Prostate gland (tissue), 2 donors: ENCODE results near the gene ZNF488. TPM values are rescaled to one million over a fixed set of nuclear protein-coding genes. Genes with fewer than 3 reads are reported as not detected.
"Not testable (repeated sequence)": the region's sequence is repeated elsewhere in the genome, so short reads cannot be mapped to it uniquely, and the experiment has no call there.

Source experiments
- DNase-seq: peaks from one replicate; pipeline ENCODE4 v3.0.0-alpha.2; 2019; ENCODE audit warnings: low spot score
- H3K27ac ChIP-seq, 2 donors: fragments of 200-600 bp; sonication (generic); 2 replicates each; pipeline ENCODE4 v1.5.1; 2017 to 2019
- H3K27me3 ChIP-seq: fragments of 200-600 bp; sonication (generic); replicated peaks from 2 replicates; pipeline ENCODE4 v1.5.1; 2019; ENCODE audit not compliant: insufficient read depth
- H3K36me3 ChIP-seq, 2 donors: fragments of 200-600 bp; sonication (generic); 1 replicate in 1 of 2; 2 replicates in 1 of 2; pipeline versions ENCODE4 v1.5.1 to v1.8.1; 2017 to 2019
- H3K4me1 ChIP-seq: fragments of 200-600 bp; sonication (generic); replicated peaks from 2 replicates; pipeline ENCODE4 v1.5.1; 2019
- H3K4me3 ChIP-seq, 2 donors: fragments of 200-600 bp; sonication (generic); 2 replicates each; pipeline ENCODE4 v1.5.1; 2017 to 2019
- H3K9me3 ChIP-seq: fragments of 200-600 bp; sonication (generic); 2 replicates; pipeline ENCODE4 v1.5.1; 2017
- CTCF ChIP-seq, 4 experiments: fragments of 200-600 bp in 2 of 4; fragments of 450-650 bp in 2 of 4; sonication (generic) in 2 of 4; IDR thresholded peaks; 1 replicate in 3 of 4; 2 replicates in 1 of 4; pipeline ENCODE4 v1.5.1; 2016 to 2019; ENCODE audit warnings: antibody characterized with exemption in 4 of 4, mild to moderate bottlenecking in 2 of 4, moderate library complexity in 2 of 4
- POLR2A ChIP-seq: fragments of 450-650 bp; IDR thresholded peaks from one replicate; pipeline ENCODE4 v1.6.1; 2016; ENCODE audit warnings: antibody characterized with exemption, mild to moderate bottlenecking
- POLR2AphosphoS5 ChIP-seq: sonication (generic); formaldehyde crosslinking; IDR thresholded peaks from one replicate; pipeline ENCODE4 v1.6.1; 2017; ENCODE audit warnings: antibody characterized with exemption
- WGBS: methylation state at CpG from one replicate; pipeline ENCODE4 v1.1.5; 2018; 5-methylcytosine and 5-hydroxymethylcytosine counted together
- intact Hi-C: fragments of 100-400 bp; cut with DNase I; formaldehyde crosslinking; loops from one replicate; pipeline ENCODE4 v1.14.2; 2022
- total RNA-seq, 2 donors: library from RNA; depleted of rRNA; stranded (reverse); fragments of >200 nt; gene quantifications; one replicate each; pipeline ENCODE4 v1.1.0, GENCODE V29; 2016

ZNF488 gene
- total RNA-seq, 2 donors from 2014 or later: 1.5 to 1.9 TPM

- no peak for DNase-seq
- intact Hi-C loops: no loop called here
These were observed 13.2 kb upstream of the ZNF488 start for GRCh38 chr10:47397256-47397655.

DNA sequence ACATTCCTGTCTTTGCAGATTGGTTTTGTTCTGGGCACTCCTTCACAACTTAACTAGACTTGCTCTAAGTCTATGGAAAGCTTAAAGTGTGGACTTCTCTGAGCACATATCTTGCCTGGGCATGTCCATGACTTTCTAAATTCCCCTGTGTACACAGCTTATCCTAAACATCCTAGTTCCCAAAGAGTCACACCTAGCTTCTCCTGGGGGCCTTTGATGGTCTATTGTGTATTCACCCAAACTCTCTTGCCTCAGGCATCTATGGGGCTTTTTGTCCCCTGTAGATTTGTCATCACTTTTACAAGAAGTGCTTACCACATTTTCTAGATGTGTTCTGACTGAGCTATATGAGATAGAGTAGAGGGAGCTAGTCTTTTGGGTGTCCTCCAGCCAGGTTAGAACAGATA, 12.2 kb upstream of the ZNF488 start:
- H3K4me1 ChIP-seq: no peaks in the 10 kb centered on the region
- no peak for TF ChIP-seq POLR2A
- TF ChIP-seq CTCF (IDR thresholded peaks at IDR 0.05): no peak
- TF ChIP-seq POLR2AphosphoS5: peak; percentile 28
- no peaks in the 10 kb centered on the region for H3K9me3 ChIP-seq
- H3K36me3 ChIP-seq: no peaks in the 10 kb centered on the region
- H3K27me3 ChIP-seq: no peaks in the 10 kb centered on the region
- H3K27ac ChIP-seq: peak overlapping the region in 1 of 2 donors; percentile 41
- H3K4me3 ChIP-seq: no peak overlapping the region
- DNase-seq: peak; percentile 47
- intact Hi-C loops: no loop called here

More at GRCh38 chr10:47397256-47397655, 13.2 kb upstream of the ZNF488 start:
- no peaks in the 10 kb centered on the region for H3K9me3 ChIP-seq
- H3K27ac ChIP-seq: peak overlapping the region in 1 of 2 donors; percentile 41
- no peaks in the 10 kb centered on the region for H3K27me3 ChIP-seq
- no peaks in the 10 kb centered on the region for H3K4me1 ChIP-seq
- WGBS: 48% methylated on average over 6 of the region's 6 CpGs
- H3K36me3 ChIP-seq: no peaks in the 10 kb centered on the region
- TF ChIP-seq CTCF (IDR thresholded peaks at IDR 0.05) (no peak), POLR2AphosphoS5 (no peak), POLR2A (no peak)
- H3K4me3 ChIP-seq: no peak overlapping the region

DNA sequence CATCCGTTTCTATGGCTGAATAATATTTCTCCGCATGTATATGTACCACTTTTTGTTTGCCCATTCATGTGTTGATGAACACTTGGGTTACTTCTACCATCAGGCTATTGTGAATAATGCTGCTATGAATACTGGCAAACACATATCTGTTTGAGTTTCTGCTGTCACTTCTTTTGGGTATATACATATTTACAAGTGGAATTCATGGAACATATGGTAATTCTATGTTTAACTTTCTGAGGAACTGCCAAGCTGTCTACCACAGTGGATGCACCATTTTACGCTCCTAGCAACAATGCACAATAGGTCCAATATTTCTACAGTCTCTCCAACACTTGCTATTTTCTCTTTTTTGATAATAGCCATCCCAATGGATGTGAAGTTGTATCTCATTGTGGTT, 5.5 kb upstream of the ZNF488 start:
- H3K27ac ChIP-seq: no peak overlapping the region
- DNase-seq: no peak
- TF ChIP-seq POLR2A: no peak
- TF ChIP-seq CTCF (IDR thresholded peaks at IDR 0.05): no peak
- no peak for TF ChIP-seq POLR2AphosphoS5
- no peaks in the 10 kb centered on the region for H3K4me1 ChIP-seq
- H3K9me3 ChIP-seq: no peaks in the 10 kb centered on the region
- WGBS: 91% methylated on average over 3 of the region's 3 CpGs
- no peak overlapping the region for H3K4me3 ChIP-seq
- H3K27me3 ChIP-seq: no peaks in the 10 kb centered on the region
- intact Hi-C loops: no loop called here
- H3K36me3 ChIP-seq: no peaks in the 10 kb centered on the region

DNA sequence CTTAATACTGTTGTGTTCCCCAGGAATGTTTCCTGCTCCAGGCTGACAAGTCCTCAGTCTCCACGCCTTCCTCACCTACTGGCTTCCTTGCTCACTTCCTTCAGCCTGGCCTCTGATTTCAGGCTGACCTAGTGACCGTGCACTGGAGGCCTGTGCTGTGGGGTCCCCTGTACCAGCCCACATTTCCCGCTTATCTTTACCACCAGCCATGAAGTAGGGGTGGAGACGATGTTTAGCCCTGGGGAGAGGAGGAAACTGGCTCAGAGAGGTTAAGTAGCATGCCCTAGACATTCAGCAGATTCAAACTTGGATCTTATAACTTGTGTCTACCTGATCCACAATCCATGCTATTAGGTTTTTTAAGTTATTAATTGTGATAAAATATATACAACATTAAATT, 4.8 kb upstream of the ZNF488 start:
- Histone ChIP-seq H3K27me3 (no peaks in the 10 kb centered on the region), H3K4me3 (no peak overlapping the region), H3K4me1 (no peaks in the 10 kb centered on the region), H3K9me3 (no peaks in the 10 kb centered on the region), H3K36me3 (no peaks in the 10 kb centered on the region), H3K27ac (no peak overlapping the region)
- 98% methylated on average over 4 of the region's 4 CpGs for WGBS
- TF ChIP-seq POLR2A: no peak
- intact Hi-C loops: no loop called here
- no peak for DNase-seq

DNA sequence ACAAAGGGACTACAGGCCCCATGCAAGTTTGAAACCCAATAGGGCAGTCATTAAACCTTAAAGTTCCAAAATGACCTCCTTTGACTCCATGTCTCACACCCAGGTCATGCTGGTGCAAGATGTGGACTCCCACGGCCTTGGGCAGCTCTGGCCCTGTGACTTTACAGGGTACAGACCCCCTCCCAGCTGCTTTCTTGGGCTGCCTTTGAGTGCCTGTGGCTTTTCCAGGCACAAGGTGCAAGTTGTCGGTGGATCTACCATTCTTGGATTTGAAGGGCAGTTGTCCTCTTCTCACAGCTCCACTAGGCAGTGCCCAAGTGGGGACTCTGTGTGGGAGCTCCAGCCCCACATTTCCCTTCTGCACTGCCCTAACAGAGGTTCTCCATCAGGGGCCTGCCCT, 2.0 kb upstream of the ZNF488 start:
- DNase-seq, H3K36me3 ChIP-seq, H3K27ac ChIP-seq, H3K4me3 ChIP-seq, H3K4me1 ChIP-seq, H3K9me3 ChIP-seq, intact Hi-C loops, H3K27me3 ChIP-seq: not testable (repeated sequence)
- 92% methylated on average over 2 of the region's 2 CpGs for WGBS

DNA sequence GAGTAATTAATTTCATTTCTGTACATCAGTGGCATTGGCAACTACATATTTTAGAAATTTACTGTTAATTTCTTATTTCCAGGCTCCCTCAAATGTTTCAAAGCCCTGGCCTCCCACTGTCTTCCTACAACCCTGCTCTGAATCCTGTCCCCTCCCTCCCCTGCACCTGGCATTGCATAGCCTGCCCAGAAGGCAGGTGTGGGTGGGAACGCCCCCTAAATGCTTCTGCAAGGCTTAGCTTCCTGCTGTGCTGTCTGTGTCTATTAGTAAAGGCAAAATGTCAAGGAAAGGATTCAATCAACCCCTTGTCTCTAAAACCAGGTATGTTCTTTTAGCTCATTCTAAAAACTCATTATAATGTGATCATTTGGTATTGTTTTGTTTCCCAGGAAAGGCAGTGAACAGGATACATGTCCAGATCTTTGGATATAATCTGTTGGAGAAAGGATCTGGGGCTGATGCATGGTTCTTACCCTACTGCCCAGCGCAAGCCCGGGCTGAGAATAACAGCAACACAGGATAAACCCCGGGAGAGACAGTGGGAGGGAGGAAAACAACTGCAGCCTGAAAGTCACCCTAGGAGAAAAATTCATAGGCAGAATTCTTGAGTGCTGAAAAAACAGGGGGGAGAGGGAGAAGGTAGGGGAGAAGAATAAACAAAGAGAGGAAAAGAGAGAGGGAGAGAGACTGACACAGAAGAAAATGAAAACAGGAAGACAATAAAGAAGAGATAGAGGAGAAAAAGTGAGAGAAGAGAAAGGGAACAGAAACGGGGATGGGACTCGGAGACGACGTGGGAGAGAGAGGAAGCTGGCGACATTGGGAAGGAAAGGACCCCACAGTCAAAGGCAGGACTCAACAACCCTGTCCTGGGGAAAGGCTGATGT, 589 bp downstream of the ZNF488 start:
- Histone ChIP-seq H3K27me3 (no peaks in the 10 kb centered on the region), H3K9me3 (no peaks in the 10 kb centered on the region), H3K4me3 (peak overlapping the region; percentile 61 to 74), H3K4me1 (no peaks in the 10 kb centered on the region), H3K27ac (peak overlapping the region in 1 of 2 donors; percentile 56), H3K36me3 (no peaks in the 10 kb centered on the region)
- DNase-seq: no peak
- TF ChIP-seq POLR2AphosphoS5 (no peak), POLR2A (no peak), CTCF (IDR thresholded peaks at IDR 0.05) (no peak)
- intact Hi-C loops: no loop called here
- WGBS: 12% methylated on average over 9 of the region's 9 CpGs
